ENCODE data around the gene SPINT2.

GRCh38 chr19:38291855-38292254, 27.5 kb downstream of the SPINT2 start:
- TF ChIP-seq POLR2A (IDR thresholded peaks at IDR 0.05) (no peak), POLR2AphosphoS5 (IDR thresholded peaks at IDR 0.05) (no peak)
- TF ChIP-seq, protein P1, sequence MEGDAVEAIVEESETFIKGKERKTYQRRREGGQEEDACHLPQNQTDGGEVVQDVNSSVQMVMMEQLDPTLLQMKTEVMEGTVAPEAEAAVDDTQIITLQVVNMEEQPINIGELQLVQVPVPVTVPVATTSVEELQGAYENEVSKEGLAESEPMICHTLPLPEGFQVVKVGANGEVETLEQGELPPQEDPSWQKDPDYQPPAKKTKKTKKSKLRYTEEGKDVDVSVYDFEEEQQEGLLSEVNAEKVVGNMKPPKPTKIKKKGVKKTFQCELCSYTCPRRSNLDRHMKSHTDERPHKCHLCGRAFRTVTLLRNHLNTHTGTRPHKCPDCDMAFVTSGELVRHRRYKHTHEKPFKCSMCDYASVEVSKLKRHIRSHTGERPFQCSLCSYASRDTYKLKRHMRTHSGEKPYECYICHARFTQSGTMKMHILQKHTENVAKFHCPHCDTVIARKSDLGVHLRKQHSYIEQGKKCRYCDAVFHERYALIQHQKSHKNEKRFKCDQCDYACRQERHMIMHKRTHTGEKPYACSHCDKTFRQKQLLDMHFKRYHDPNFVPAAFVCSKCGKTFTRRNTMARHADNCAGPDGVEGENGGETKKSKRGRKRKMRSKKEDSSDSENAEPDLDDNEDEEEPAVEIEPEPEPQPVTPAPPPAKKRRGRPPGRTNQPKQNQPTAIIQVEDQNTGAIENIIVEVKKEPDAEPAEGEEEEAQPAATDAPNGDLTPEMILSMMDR (IDR thresholded peaks at IDR 0.05): peak in 1 of 4 experiments; percentile 19
